Skeletal muscle satellite cell (primary cell): ENCODE data around the gene OVOL1.
A peak's percentile ranks its signal among the peaks of the same experiment; 100 is the strongest.
"Not testable (repeated sequence)": the region's sequence is repeated elsewhere in the genome, so short reads cannot be mapped to it uniquely, and the experiment has no call there.

Source experiments
- H3K27me3 ChIP-seq: 2 replicates; pipeline ENCODE4 v1.7.0; 2013; ENCODE audit warnings: low read length; ENCODE audit not compliant: control insufficient read depth, insufficient read depth
- H3K36me3 ChIP-seq: 2 replicates; pipeline ENCODE4 v1.7.0; 2013; ENCODE audit warnings: mild to moderate bottlenecking, control low read depth, low read length; ENCODE audit not compliant: insufficient read depth
- H3K4me1 ChIP-seq: 2 replicates; pipeline ENCODE4 v1.7.0; 2013; ENCODE audit warnings: low read length; ENCODE audit not compliant: control insufficient read depth, insufficient read depth
- H3K4me2 ChIP-seq: 2 replicates; pipeline ENCODE4 v1.7.0; 2013; ENCODE audit warnings: mild to moderate bottlenecking, low read length
- H3K4me3 ChIP-seq: 2 replicates; pipeline ENCODE4 v1.7.0; 2013; ENCODE audit warnings: low read length
- H3K9ac ChIP-seq: 2 replicates; pipeline ENCODE4 v1.7.0; 2013; ENCODE audit warnings: mild to moderate bottlenecking, low read depth, low read length, moderate library complexity
- H3K9me3 ChIP-seq: replicated peaks from 2 replicates; pipeline ENCODE4 v1.7.0; 2013; ENCODE audit warnings: mild to moderate bottlenecking, control low read depth, low read length

The OVOL1 gene

DNA sequence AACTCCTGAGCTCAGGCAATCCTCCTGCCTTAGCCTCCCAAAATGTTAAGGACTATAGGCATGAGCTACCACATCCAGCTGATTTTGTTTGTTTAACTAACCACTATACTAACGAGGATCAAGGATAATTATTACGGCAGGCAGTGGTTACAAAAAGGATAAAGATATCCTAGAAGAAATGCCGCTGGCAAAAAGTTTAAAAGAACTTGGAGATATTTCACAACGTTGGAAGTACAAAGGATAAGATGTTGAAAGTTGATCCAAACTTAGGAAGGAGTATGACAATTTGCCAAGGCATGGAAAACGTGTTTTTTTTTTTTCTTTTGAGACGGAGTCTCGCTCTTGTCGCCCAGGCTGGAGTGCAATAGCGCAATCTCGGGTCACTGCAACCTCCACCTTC, 19.5 kb upstream of the OVOL1 start:
- Histone ChIP-seq H3K4me1 (peaks cover 2% of the 10 kb centered on the region), H3K4me2 (no peak overlapping the region), H3K9me3 (no peaks in the 10 kb centered on the region), H3K27me3 (no peaks in the 10 kb centered on the region), H3K9ac (no peak overlapping the region), H3K36me3 (no peaks in the 10 kb centered on the region), H3K4me3 (no peak overlapping the region)

DNA sequence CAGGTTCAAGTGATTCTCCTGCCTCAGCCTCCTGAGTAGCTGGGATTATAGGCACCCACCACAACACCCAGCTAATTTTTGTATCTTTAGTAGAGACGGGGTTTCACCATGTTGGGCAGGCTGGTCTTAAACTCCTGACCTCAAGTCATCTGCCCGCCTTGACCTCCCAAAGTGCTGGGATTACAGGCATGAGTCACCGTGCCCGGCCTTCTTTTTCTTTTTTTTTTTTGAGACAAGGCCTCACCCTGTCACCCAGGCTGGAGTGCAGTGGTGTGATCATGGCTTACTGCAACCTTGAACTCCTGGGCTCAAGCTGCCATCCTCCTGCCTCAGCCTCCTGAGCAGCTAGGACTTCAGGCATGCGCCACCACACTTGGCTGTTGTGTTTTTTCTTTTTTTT, 19.1 kb upstream of the OVOL1 start:
- not testable (repeated sequence) for H3K4me3 ChIP-seq, H3K4me2 ChIP-seq, H3K9ac ChIP-seq, H3K9me3 ChIP-seq, H3K4me1 ChIP-seq, H3K27me3 ChIP-seq, H3K36me3 ChIP-seq

GRCh38 chr11:65770951-65771567, 15.8 kb upstream of the OVOL1 start:
- peaks cover 3% of the 10 kb centered on the region for H3K4me1 ChIP-seq
- no peaks in the 10 kb centered on the region for H3K9me3 ChIP-seq
- no peak overlapping the region for H3K4me2 ChIP-seq
- H3K27me3 ChIP-seq, result no peaks in the 10 kb centered on the region
- H3K9ac ChIP-seq, result no peak overlapping the region
- peaks cover under 1% of the 10 kb centered on the region for H3K36me3 ChIP-seq
- no peak overlapping the region for H3K4me3 ChIP-seq

GRCh38 chr11:65771589-65772112, 15.2 kb upstream of the OVOL1 start:
- Histone ChIP-seq H3K36me3 (peaks cover 5% of the 10 kb centered on the region), H3K4me2 (no peak overlapping the region), H3K4me3 (no peak overlapping the region), H3K9me3 (no peaks in the 10 kb centered on the region), H3K4me1 (peaks cover 9% of the 10 kb centered on the region), H3K9ac (no peak overlapping the region), H3K27me3 (no peaks in the 10 kb centered on the region)

GRCh38 chr11:65773784-65774411, 13.0 kb upstream of the OVOL1 start:
- no peaks in the 10 kb centered on the region for H3K27me3 ChIP-seq
- no peak overlapping the region for H3K4me2 ChIP-seq
- no peaks in the 10 kb centered on the region for H3K9me3 ChIP-seq
- no peak overlapping the region for H3K9ac ChIP-seq
- H3K36me3 ChIP-seq, result peaks cover 28% of the 10 kb centered on the region
- H3K4me1 ChIP-seq, result peaks cover 14% of the 10 kb centered on the region
- H3K4me3 ChIP-seq, result no peak overlapping the region

GRCh38 chr11:65774525-65775306, 12.1 kb upstream of the OVOL1 start:
- no peaks in the 10 kb centered on the region for H3K9me3 ChIP-seq
- peaks cover 34% of the 10 kb centered on the region for H3K36me3 ChIP-seq
- no peaks in the 10 kb centered on the region for H3K27me3 ChIP-seq
- no peak overlapping the region for H3K4me3 ChIP-seq
- H3K9ac ChIP-seq, result no peak overlapping the region
- H3K4me2 ChIP-seq, result no peak overlapping the region
- peaks cover 18% of the 10 kb centered on the region for H3K4me1 ChIP-seq

DNA sequence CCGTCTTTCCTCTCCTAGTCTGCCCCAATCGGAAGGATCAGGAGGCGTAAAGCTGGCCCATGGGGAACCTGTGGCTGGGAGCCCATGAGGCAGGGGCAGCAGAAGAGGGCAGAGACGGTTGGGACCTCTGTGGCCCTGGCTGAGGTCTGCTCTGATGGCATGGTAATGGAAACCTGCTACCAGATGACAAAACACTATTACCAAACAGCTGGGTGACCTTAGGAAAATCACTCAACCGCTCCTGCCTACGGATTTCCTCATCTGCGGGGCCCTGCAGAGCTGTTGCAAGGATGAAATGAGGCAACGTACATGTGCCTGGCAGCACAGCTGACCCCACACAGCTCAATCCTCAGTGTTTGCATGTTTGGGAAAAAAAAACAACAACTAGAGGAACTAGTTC, 10.7 kb upstream of the OVOL1 start:
- H3K4me2 ChIP-seq, result no peak overlapping the region
- peaks cover 19% of the 10 kb centered on the region for H3K4me1 ChIP-seq
- no peaks in the 10 kb centered on the region for H3K27me3 ChIP-seq
- H3K36me3 ChIP-seq, result peaks cover 34% of the 10 kb centered on the region
- no peak overlapping the region for H3K9ac ChIP-seq
- no peak overlapping the region for H3K4me3 ChIP-seq
- no peaks in the 10 kb centered on the region for H3K9me3 ChIP-seq

DNA sequence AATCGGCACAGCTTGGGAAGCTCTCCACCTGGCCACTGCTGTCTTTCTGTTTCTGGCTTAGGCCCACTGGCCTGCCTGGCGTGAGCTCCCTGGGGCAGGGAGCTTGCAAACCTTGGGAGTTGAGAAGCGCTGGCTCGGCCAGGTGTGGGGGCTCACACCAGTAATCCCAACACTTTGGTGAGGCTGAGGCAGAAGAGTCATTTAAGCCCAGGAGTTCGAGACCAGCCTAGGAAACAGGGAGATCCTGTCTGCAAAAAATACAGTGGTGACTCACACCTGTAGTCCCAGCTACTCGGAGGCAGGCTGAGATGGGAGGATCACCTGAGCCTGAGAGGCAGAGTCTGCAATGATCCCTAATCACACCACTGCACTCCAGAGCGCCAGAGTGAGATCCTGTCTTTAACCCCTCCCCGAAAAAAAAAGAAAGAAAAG, 10.1 kb upstream of the OVOL1 start:
- no peak overlapping the region for H3K9ac ChIP-seq
- peaks cover 34% of the 10 kb centered on the region for H3K36me3 ChIP-seq
- no peak overlapping the region for H3K4me2 ChIP-seq
- no peaks in the 10 kb centered on the region for H3K9me3 ChIP-seq
- no peak overlapping the region for H3K4me3 ChIP-seq
- H3K27me3 ChIP-seq, result no peaks in the 10 kb centered on the region
- H3K4me1 ChIP-seq, result peaks cover 19% of the 10 kb centered on the region

DNA sequence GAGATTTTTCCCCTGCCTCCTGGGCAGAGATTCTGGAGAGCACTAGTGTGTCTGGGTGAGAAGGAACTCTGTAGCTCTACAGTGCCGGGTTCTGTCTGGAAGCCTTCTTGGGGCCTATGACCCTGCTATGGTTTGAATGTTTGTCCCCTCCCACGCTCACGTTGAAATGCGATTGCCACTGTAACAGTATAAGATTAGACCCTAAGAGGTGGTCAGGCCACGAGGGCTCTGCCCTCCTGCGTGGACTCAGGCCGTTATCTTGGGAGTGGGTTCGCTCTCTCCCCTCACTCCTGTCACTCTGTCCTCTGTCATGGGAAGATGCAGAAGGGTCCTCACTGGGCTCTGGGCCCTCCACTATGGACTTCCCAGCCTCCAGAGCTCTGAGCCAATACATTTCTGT, 9.6 kb upstream of the OVOL1 start:
- Histone ChIP-seq H3K9me3 (no peaks in the 10 kb centered on the region), H3K4me1 (peaks cover 19% of the 10 kb centered on the region), H3K27me3 (no peaks in the 10 kb centered on the region), H3K4me3 (no peak overlapping the region), H3K4me2 (no peak overlapping the region), H3K9ac (no peak overlapping the region), H3K36me3 (peaks cover 34% of the 10 kb centered on the region)

- Histone ChIP-seq H3K4me3 (no peak overlapping the region), H3K4me2 (no peak overlapping the region), H3K27me3 (no peaks in the 10 kb centered on the region), H3K9ac (no peak overlapping the region), H3K36me3 (peaks cover 34% of the 10 kb centered on the region), H3K4me1 (peaks cover 19% of the 10 kb centered on the region), H3K9me3 (no peaks in the 10 kb centered on the region)
Observed at GRCh38 chr11:65777821-65778361, 9.0 kb upstream of the OVOL1 start.

DNA sequence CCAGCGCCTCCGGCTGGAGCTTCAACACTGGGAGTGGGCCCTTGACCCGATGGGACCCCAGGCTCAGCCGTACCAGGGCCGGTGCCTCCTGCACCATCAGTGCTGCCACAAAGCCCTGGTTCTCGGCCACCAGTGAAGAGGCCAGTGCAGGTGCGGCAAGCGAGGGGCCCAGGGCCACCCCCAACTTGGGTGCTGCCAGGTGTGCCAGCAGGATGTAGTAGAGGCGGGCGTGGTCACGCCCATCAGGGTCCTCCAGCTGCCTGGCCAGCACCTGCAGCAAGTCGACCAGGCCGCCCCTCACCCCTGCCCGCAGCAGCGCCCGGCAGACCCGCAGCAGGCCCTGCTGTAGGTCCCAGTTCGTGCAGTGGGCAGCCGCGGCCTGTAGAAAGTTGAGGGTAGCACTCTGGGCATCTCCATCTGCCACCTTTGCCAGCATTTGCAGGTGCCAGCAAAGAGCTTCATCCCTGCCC, 8.4 kb upstream of the OVOL1 start:
- Histone ChIP-seq H3K9me3 (no peaks in the 10 kb centered on the region), H3K36me3 (peaks cover 34% of the 10 kb centered on the region), H3K4me2 (peak overlapping the region; percentile 97), H3K9ac (no peak overlapping the region), H3K27me3 (no peaks in the 10 kb centered on the region), H3K4me1 (peaks cover 19% of the 10 kb centered on the region), H3K4me3 (no peak overlapping the region)
